Measurements from ENCODE around the gene IL17RB.

DNA sequence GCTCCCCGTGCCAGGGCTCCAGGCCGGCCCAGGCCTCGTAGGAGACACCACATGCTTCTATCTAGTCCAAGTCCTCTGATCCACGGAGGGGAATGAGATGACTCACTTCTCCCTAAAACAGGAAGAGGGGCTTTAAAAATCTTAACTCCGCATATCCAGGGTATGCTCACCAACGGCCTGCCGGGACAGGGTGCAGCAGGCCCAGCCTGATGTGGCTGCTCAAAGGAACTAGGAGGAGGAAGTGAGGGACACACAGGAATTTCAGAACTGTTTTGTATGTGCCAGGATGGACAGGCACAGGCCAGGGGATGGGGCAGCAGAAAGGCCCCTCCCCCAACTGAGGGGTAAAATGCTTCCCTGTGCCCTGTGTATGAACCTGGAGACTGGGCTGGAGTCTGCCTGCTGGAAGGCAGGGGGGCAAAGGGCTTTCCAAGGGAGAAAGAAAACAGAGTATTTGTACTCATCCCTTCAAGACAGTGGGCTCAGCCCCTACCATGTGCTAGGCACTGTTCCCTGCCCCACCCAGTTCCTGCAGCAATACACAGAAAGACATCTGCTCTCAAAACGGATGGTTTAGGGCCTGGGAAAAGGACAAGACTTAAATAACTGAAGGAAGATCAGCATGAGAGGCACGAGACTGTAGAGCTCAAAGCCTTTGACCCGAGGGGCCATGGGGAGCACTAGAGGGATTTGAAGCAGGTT is 22.3 kb upstream of the IL17RB start:
- TF ChIP-seq, protein P1, sequence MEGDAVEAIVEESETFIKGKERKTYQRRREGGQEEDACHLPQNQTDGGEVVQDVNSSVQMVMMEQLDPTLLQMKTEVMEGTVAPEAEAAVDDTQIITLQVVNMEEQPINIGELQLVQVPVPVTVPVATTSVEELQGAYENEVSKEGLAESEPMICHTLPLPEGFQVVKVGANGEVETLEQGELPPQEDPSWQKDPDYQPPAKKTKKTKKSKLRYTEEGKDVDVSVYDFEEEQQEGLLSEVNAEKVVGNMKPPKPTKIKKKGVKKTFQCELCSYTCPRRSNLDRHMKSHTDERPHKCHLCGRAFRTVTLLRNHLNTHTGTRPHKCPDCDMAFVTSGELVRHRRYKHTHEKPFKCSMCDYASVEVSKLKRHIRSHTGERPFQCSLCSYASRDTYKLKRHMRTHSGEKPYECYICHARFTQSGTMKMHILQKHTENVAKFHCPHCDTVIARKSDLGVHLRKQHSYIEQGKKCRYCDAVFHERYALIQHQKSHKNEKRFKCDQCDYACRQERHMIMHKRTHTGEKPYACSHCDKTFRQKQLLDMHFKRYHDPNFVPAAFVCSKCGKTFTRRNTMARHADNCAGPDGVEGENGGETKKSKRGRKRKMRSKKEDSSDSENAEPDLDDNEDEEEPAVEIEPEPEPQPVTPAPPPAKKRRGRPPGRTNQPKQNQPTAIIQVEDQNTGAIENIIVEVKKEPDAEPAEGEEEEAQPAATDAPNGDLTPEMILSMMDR (IDR thresholded peaks at IDR 0.05; ENCODE audit: insufficient read depth, low read length, poor library complexity, severe bottlenecking): no peak
- TF ChIP-seq EZH2phosphoT487 (conservative IDR thresholded peaks at IDR 0.05; ENCODE audit: low read length): no peak
